H1 (cell line): ENCODE data around the gene CHST1. TPM values are rescaled to one million over a fixed set of nuclear protein-coding genes. Genes with fewer than 3 reads are reported as not detected.

Experiments used
- CTCF ChIA-PET: fragments of 300-600 bp; sonication (Branson Sonifier 250); formaldehyde crosslinking; loops from one replicate; lab custom pipeline; 2021; ENCODE audit not compliant: partially characterized antibody; lab: Charles Lee
- POLR2A ChIA-PET: fragments of 300-600 bp; sonication (Branson Sonifier 250); formaldehyde crosslinking; loops from one replicate; lab custom pipeline; 2021; ENCODE audit warnings: inconsistent platforms; ENCODE audit not compliant: partially characterized antibody; lab: Charles Lee
- DNase-seq, 2 experiments: peaks; one replicate each; pipeline versions ENCODE4 v3.0.0 to v3.0.0-alpha.2; 2010 to 2022; ENCODE audit warnings: low spot score in 2 of 2, low read depth in 1 of 2, mixed read lengths in 1 of 2
- FAIRE-seq: peaks from 2 replicates; lab custom pipeline; 2011; peaks lifted over from hg19 to GRCh38; lab: Jason Lieb, UNC
- H2AFZ ChIP-seq: 2 replicates; pipeline ENCODE4 v1.8.1; 2012; ENCODE audit warnings: low read length, inconsistent platforms
- H2AK5ac ChIP-seq: 2 replicates; pipeline ENCODE4 v1.6.1; 2013; ENCODE audit warnings: low read depth, low read length
- H2BK120ac ChIP-seq: replicated peaks from 2 replicates; pipeline ENCODE3; 2013; ENCODE audit warnings: low read depth, low read length, inconsistent platforms
- H2BK12ac ChIP-seq: 2 replicates; pipeline ENCODE4 v1.6.1; 2013; ENCODE audit warnings: low read depth, low read length
- H2BK15ac ChIP-seq: 2 replicates; pipeline ENCODE4 v1.6.1; 2013; ENCODE audit warnings: low read length
- H2BK20ac ChIP-seq: 2 replicates; pipeline ENCODE4 v1.6.1; 2013; ENCODE audit warnings: low read length
- H2BK5ac ChIP-seq: 2 replicates; pipeline ENCODE4 v1.6.1; 2013; ENCODE audit warnings: low read depth, low read length
- H3K14ac ChIP-seq: 2 replicates; pipeline ENCODE4 v1.6.1; 2013; ENCODE audit warnings: inconsistent platforms; ENCODE audit not compliant: insufficient read length
- H3K18ac ChIP-seq: 2 replicates; pipeline ENCODE4 v1.6.1; 2013; ENCODE audit warnings: low read length; ENCODE audit errors: extremely low read depth
- H3K23ac ChIP-seq: 2 replicates; pipeline ENCODE4 v1.6.1; 2013; ENCODE audit warnings: inconsistent platforms; ENCODE audit not compliant: insufficient read length
- H3K23me2 ChIP-seq: 2 replicates; pipeline ENCODE4 v1.6.1; 2013; ENCODE audit warnings: low read depth, low read length
- H3K27ac ChIP-seq: 2 replicates; pipeline ENCODE4 v1.6.1; 2011; ENCODE audit warnings: low read depth, low read length, inconsistent platforms
- H3K27me3 ChIP-seq, 4 experiments: replicated peaks in 1 of 4; 1 replicate in 1 of 4; 2 replicates in 3 of 4; pipeline versions ENCODE4 v1.6.1 to v1.8.1; 2011 to 2013; ENCODE audit warnings: low read length in 3 of 4, mild to moderate bottlenecking in 3 of 4, inconsistent platforms in 2 of 4, mixed read lengths in 2 of 4, moderate library complexity in 1 of 4; ENCODE audit not compliant: control insufficient read depth in 3 of 4, insufficient read depth in 3 of 4; ENCODE audit errors: extremely low read depth in 1 of 4
- H3K36me3 ChIP-seq, 4 experiments: 2 replicates each; pipeline versions ENCODE4 v1.6.1 to v1.8.1; 2011 to 2013; ENCODE audit warnings: mild to moderate bottlenecking in 4 of 4, low read length in 3 of 4, moderate library complexity in 2 of 4, control low read depth in 1 of 4, inconsistent platforms in 1 of 4; ENCODE audit not compliant: insufficient read depth in 4 of 4, control insufficient read depth in 2 of 4
- H3K4ac ChIP-seq: replicated peaks from 2 replicates; pipeline ENCODE3; 2013; ENCODE audit warnings: low read length, low read depth, mixed read lengths, inconsistent platforms; ENCODE audit not compliant: insufficient read length
- H3K4me1 ChIP-seq, 4 experiments: replicated peaks in 1 of 4; 1 replicate in 1 of 4; 2 replicates in 3 of 4; pipeline versions ENCODE4 v1.6.1 to v1.8.1; 2011 to 2013; ENCODE audit warnings: low read length in 3 of 4, inconsistent platforms in 2 of 4, mixed read lengths in 1 of 4; ENCODE audit not compliant: insufficient read depth in 4 of 4, control insufficient read depth in 3 of 4
- H3K4me2 ChIP-seq, 2 experiments: 2 replicates each; pipeline versions ENCODE4 v1.6.1 to v1.8.1; 2011 to 2013; ENCODE audit warnings: low read depth in 2 of 2, low read length in 2 of 2, control low read depth in 1 of 2, inconsistent platforms in 1 of 2, mild to moderate bottlenecking in 1 of 2; ENCODE audit not compliant: insufficient read depth in 1 of 2
- H3K4me3 ChIP-seq, 4 experiments: fragments of 200-600, 300-600 bp in 1 of 4; sonication (generic), shearing (Covaris generic), sonication (Bioruptor Twin) in 1 of 4; 2 replicates each; pipeline versions ENCODE4 v1.5.1 to v1.8.1; 2011 to 2016; ENCODE audit warnings: low read length in 4 of 4, low read depth in 3 of 4, control low read depth in 2 of 4, inconsistent platforms in 2 of 4, mild to moderate bottlenecking in 2 of 4, mixed read lengths in 1 of 4, moderate library complexity in 1 of 4; ENCODE audit not compliant: insufficient read depth in 2 of 4; ENCODE audit errors: extremely low read depth in 1 of 4
- H3K56ac ChIP-seq: replicated peaks from 2 replicates; pipeline ENCODE3; 2013; ENCODE audit warnings: low read depth, mild to moderate bottlenecking, mixed read lengths, low read length, inconsistent platforms; ENCODE audit not compliant: insufficient read length
- H3K79me1 ChIP-seq: 2 replicates; pipeline ENCODE4 v1.6.1; 2013; ENCODE audit warnings: low read depth, low read length, control low read depth
- H3K79me2 ChIP-seq, 2 experiments: 2 replicates each; pipeline versions ENCODE4 v1.6.1 to v1.8.1; 2012 to 2013; ENCODE audit warnings: low read length in 2 of 2, mild to moderate bottlenecking in 2 of 2, inconsistent platforms in 1 of 2; ENCODE audit not compliant: insufficient read depth in 2 of 2, control insufficient read depth in 1 of 2
- H3K9ac ChIP-seq, 4 experiments: replicated peaks in 1 of 4; 1 replicate in 1 of 4; 2 replicates in 3 of 4; pipeline versions ENCODE4 v1.6.1 to v1.8.1; 2011 to 2013; ENCODE audit warnings: low read depth in 3 of 4, low read length in 3 of 4, control low read depth in 2 of 4, mild to moderate bottlenecking in 2 of 4, moderate library complexity in 2 of 4, inconsistent platforms in 1 of 4; ENCODE audit errors: extremely low read depth in 1 of 4
- H3K9me3 ChIP-seq, 2 experiments: 2 replicates each; pipeline versions ENCODE4 v1.6.1 to v1.8.1; 2012 to 2013; ENCODE audit warnings: mild to moderate bottlenecking in 2 of 2, moderate library complexity in 2 of 2, control low read depth in 1 of 2, inconsistent platforms in 1 of 2, low read depth in 1 of 2, low read length in 1 of 2, mixed read lengths in 1 of 2; ENCODE audit not compliant: insufficient read depth in 2 of 2
- H4K20me1 ChIP-seq, 2 experiments: replicated peaks in 1 of 2; 2 replicates each; pipeline versions ENCODE3 to v1.8.1; 2011 to 2013; ENCODE audit warnings: inconsistent platforms in 2 of 2, low read length in 2 of 2, mild to moderate bottlenecking in 1 of 2; ENCODE audit not compliant: insufficient read depth in 2 of 2, control insufficient read depth in 1 of 2
- H4K5ac ChIP-seq: 2 replicates; pipeline ENCODE4 v1.6.1; 2013; ENCODE audit warnings: low read length, low read depth, mixed read lengths, inconsistent platforms; ENCODE audit not compliant: insufficient read length
- H4K8ac ChIP-seq: 2 replicates; pipeline ENCODE4 v1.8.0; 2013; ENCODE audit warnings: mild to moderate bottlenecking, moderate library complexity, low read length, inconsistent platforms; ENCODE audit not compliant: insufficient read depth; ENCODE audit errors: extremely low read depth
- H4K91ac ChIP-seq: replicated peaks from 2 replicates; pipeline ENCODE3; 2013; ENCODE audit warnings: low read length, mixed read lengths, inconsistent platforms; ENCODE audit not compliant: insufficient read length
- ASH2L ChIP-seq: fragments of 200-600, 300-600 bp; sonication (generic); IDR thresholded peaks from one replicate; pipeline ENCODE4 v1.7.1; 2017; ENCODE audit warnings: low read length
- BRCA1 ChIP-seq: IDR thresholded peaks from 2 replicates; pipeline ENCODE4 v1.6.1; 2012; ENCODE audit warnings: low read depth, low read length, improper control_type of control experiment
- CBX5 ChIP-seq: fragments of 300-800, 300-1000 bp; sonication (generic); IDR thresholded peaks from 2 replicates; pipeline ENCODE4 v1.7.1; 2016; ENCODE audit warnings: antibody characterized with exemption, low read length, low read depth
- CHD2 ChIP-seq: IDR thresholded peaks from 2 replicates; pipeline ENCODE4 v1.6.1; 2012; ENCODE audit warnings: low read length, improper control_type of control experiment
- EGR1 ChIP-seq: IDR thresholded peaks from 2 replicates; pipeline ENCODE4 v1.6.1; 2011; ENCODE audit warnings: low read depth, low read length, borderline replicate concordance
- JUND ChIP-seq: IDR thresholded peaks from 2 replicates; pipeline ENCODE4 v1.6.1; 2011; ENCODE audit warnings: mild to moderate bottlenecking, improper control_type of control experiment, low read length
- KDM1A ChIP-seq: fragments of 200-600, 300-600 bp; sonication (generic); IDR thresholded peaks from 2 replicates; pipeline ENCODE4 v1.7.1; 2016; ENCODE audit warnings: mild to moderate bottlenecking, low read length, borderline replicate concordance
- NANOG ChIP-seq: IDR thresholded peaks from 2 replicates; pipeline ENCODE4 v1.6.1; 2011; ENCODE audit warnings: low read length, low read depth, mild to moderate bottlenecking, inconsistent platforms; ENCODE audit not compliant: insufficient read depth, poor library complexity, severe bottlenecking
- RXRA ChIP-seq: IDR thresholded peaks from 2 replicates; pipeline ENCODE4 v1.6.1; 2011; ENCODE audit warnings: low read depth, mild to moderate bottlenecking, low read length, moderate library complexity; ENCODE audit not compliant: insufficient read depth
- SIRT6 ChIP-seq: IDR thresholded peaks from one replicate; pipeline ENCODE4 v1.7.1; 2012; ENCODE audit warnings: low read length, inconsistent platforms
- TAF1 ChIP-seq: IDR thresholded peaks from 2 replicates; pipeline ENCODE4 v1.6.1; 2011; ENCODE audit warnings: mild to moderate bottlenecking, low read depth, low read length
- WGBS, 2 experiments: shearing (Covaris generic) in 1 of 2; methylation state at CpG; one replicate each; pipeline versions ENCODE4 v1.1.6 to v1.1.7; 2013 to 2015; ENCODE audit warnings: low lambda C conversion rate in 2 of 2, mixed read lengths in 2 of 2, inconsistent platforms in 1 of 2, low coverage in 1 of 2, missing lambda C conversion rate in 1 of 2; ENCODE audit not compliant: insufficient replicate concordance in 2 of 2, insufficient coverage in 1 of 2, insufficient read length in 1 of 2; ENCODE audit errors: extremely low coverage in 1 of 2, missing lambda C conversion rate in 1 of 2; 5-methylcytosine and 5-hydroxymethylcytosine counted together
- polyA plus RNA-seq, 7 experiments: library from polyadenylated mRNA; depleted of rRNA in 3 of 7; stranded (reverse) in 5 of 7; unstranded in 2 of 7; fragments of >200 nt in 5 of 7; fragments of 200-250 nt in 2 of 7; gene quantifications; 1 replicate in 5 of 7; 2 replicates in 1 of 7; 4 replicates in 1 of 7; pipeline versions ENCODE4 v1.2.1 to v1.2.3, GENCODE V29; 2011 to 2013; ENCODE audit warnings: missing spikeins in 2 of 7, mixed read lengths in 2 of 7
- total RNA-seq: library from RNA; stranded (reverse); fragmentation: NEBNext Ultra II Directional; extraction: Animal tissue kit (Norgen Biotek cat#: 25700); gene quantifications from 2 replicates; pipeline ENCODE4 v1.2.1, GENCODE V29; 2021
- TF ChIP-seq, protein P1 (sequence below): IDR thresholded peaks from 2 replicates; pipeline ENCODE4 v1.6.1; 2012; ENCODE audit warnings: inconsistent platforms

Gene CHST1
- total and polyA plus RNA-seq, 2 of the 8 experiments (the other 6 are each of a cell fraction or from before 2014, with no cell fraction given), result 1.6 to 3.8 TPM

- Histone ChIP-seq H2BK120ac (no peak overlapping the region), H3K36me3 (no peaks in the 10 kb centered on the region), H3K27me3 (no peaks in the 10 kb centered on the region), H2AK5ac (no peak overlapping the region), H4K91ac (no peak overlapping the region), H2BK12ac (0 out of 2 replicates have a peak overlapping the region, but pooled peaks have one; percentile 9), H3K9ac (no peak overlapping the region), H3K4ac (no peak overlapping the region), H4K8ac (no peak overlapping the region), H3K4me2 (no peak overlapping the region), H4K5ac (no peak overlapping the region), H2BK5ac (no peak overlapping the region), H3K27ac (no peak overlapping the region), H3K9me3 (no peaks in the 10 kb centered on the region), H4K20me1 (no peaks in the 10 kb centered on the region), H3K79me2 (no peaks in the 10 kb centered on the region), H3K4me1 (peaks cover 3 to 10% (median 7%) of the 10 kb centered on the region in 4 experiments), H2AFZ (no peak overlapping the region), H3K4me3 (no peak overlapping the region), H2BK15ac (0 out of 2 replicates have a peak overlapping the region, but pooled peaks have one; percentile 74), H3K23ac (no peak overlapping the region), H3K18ac (no peak overlapping the region), H2BK20ac (no peak overlapping the region), H3K23me2 (no peaks in the 10 kb centered on the region), H3K79me1 (no peaks in the 10 kb centered on the region), H3K14ac (no peak overlapping the region), H3K56ac (no peak overlapping the region)
- no peak for TF ChIP-seq BRCA1
- TF ChIP-seq EGR1, result no peak
- no peak for TF ChIP-seq NANOG
- no peak for TF ChIP-seq ASH2L
- TF ChIP-seq, protein P1, sequence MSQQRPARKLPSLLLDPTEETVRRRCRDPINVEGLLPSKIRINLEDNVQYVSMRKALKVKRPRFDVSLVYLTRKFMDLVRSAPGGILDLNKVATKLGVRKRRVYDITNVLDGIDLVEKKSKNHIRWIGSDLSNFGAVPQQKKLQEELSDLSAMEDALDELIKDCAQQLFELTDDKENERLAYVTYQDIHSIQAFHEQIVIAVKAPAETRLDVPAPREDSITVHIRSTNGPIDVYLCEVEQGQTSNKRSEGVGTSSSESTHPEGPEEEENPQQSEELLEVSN, result no peak
- TF ChIP-seq KDM1A, result no peak
- TF ChIP-seq RXRA, result no peak
- TF ChIP-seq CBX5, result no peak
- TF ChIP-seq JUND, result no peak
- TF ChIP-seq SIRT6, result no peak
- no peak for TF ChIP-seq TAF1
- TF ChIP-seq CHD2, result no peak
- POLR2A ChIA-PET, result interaction anchor here (1.2 kb wide), 1 partner anchor 23 kb away, joined by 3 read pairs; no protein-coding TSS in a partner anchor
- 85% methylated on average over 5 of the region's 5 CpGs; no CpG with 5 or more reads in 1 of the 2 experiments for WGBS, 2 experiments
- DNase-seq, result peak in 1 of 2 experiments; percentile 13
- FAIRE-seq, result no peak
- CTCF ChIA-PET, result interaction anchor here (0.8 to 2.2 kb wide), 6 partner anchors 17 to 269 kb away, joined by 3 to 7 read pairs (median 4); no protein-coding TSS in a partner anchor
Measured at GRCh38 chr11:45607995-45608394, 57.4 kb downstream of the CHST1 start.
